Lower leg skin (tissue), 3 donors: Measurements from ENCODE around the gene PCDHA8.
"Not testable (repeated sequence)": the region's sequence is repeated elsewhere in the genome, so short reads cannot be mapped to it uniquely, and the experiment has no call there.

ENCODE experiments used
- CTCF ChIP-seq, 3 donors: fragments of 450-650 bp; IDR thresholded peaks; one replicate each; pipeline ENCODE4 v1.5.1; 2016; ENCODE audit warnings: antibody characterized with exemption in 3 of 3, mild to moderate bottlenecking in 3 of 3, moderate library complexity in 2 of 3
- POLR2A ChIP-seq, 2 donors: fragments of 450-650 bp; IDR thresholded peaks; one replicate each; pipeline ENCODE4 v1.6.1; 2016 to 2017; ENCODE audit warnings: antibody characterized with exemption in 2 of 2, mild to moderate bottlenecking in 1 of 2, moderate library complexity in 1 of 2

- not testable (repeated sequence) for TF ChIP-seq POLR2A, CTCF (IDR thresholded peaks at IDR 0.05)
These were observed 6.5 kb upstream of the PCDHA8 start for GRCh38 chr5:140834439-140835008.
